Body of pancreas (tissue), 4 donors: Measurements from ENCODE around the gene GGTA1. TPM values are rescaled to one million over a fixed set of nuclear protein-coding genes. Genes with fewer than 3 reads are reported as not detected.

Experiments
- ATAC-seq: fragments of 150-250 bp; one replicate; pipeline ENCODE4 v1.9.1; 2016
- DNase-seq, 4 donors: peaks; one replicate each; pipeline ENCODE4 v3.0.0-alpha.2; 2019
- H3K27ac ChIP-seq, 4 donors: fragments of 200-600 bp; sonication (generic); 1 replicate in 3 of 4; 2 replicates in 1 of 4; pipeline versions ENCODE4 v1.5.1 to v1.6.1; 2016 to 2019; ENCODE audit warnings: mild to moderate bottlenecking in 1 of 4, mixed read lengths in 1 of 4, moderate library complexity in 1 of 4
- H3K27me3 ChIP-seq, 2 donors: fragments of 200-600 bp; sonication (generic); one replicate each; pipeline ENCODE4 v1.6.0; 2016; ENCODE audit warnings: mild to moderate bottlenecking in 1 of 2
- H3K36me3 ChIP-seq, 2 donors: fragments of 200-600 bp; sonication (generic); replicated peaks in 1 of 2; 2 replicates each; pipeline ENCODE4 v1.5.1; 2016; ENCODE audit warnings: low read depth in 2 of 2; ENCODE audit not compliant: insufficient read depth in 1 of 2
- H3K4me1 ChIP-seq: fragments of 200-600 bp; sonication (generic); one replicate; pipeline ENCODE4 v1.6.0; 2016
- H3K4me3 ChIP-seq, 2 donors: fragments of 200-600 bp; sonication (generic); 1 replicate in 1 of 2; 2 replicates in 1 of 2; pipeline ENCODE4 v1.5.1; 2016 to 2019
- H3K9me3 ChIP-seq, 3 donors: fragments of 200-600 bp; sonication (generic); 1 replicate in 2 of 3; 2 replicates in 1 of 3; pipeline ENCODE4 v1.5.1; 2016
- CTCF ChIP-seq, 7 experiments: fragments of 450-650 bp in 4 of 7; fragments of 200-600 bp in 3 of 7; sonication (generic) in 3 of 7; IDR thresholded peaks; one replicate each; pipeline ENCODE4 v1.5.1; 2016 to 2019; ENCODE audit warnings: antibody characterized with exemption in 7 of 7
- POLR2A ChIP-seq, 3 donors: fragments of 450-650 bp; IDR thresholded peaks; one replicate each; pipeline ENCODE4 v1.6.1; 2016; ENCODE audit warnings: antibody characterized with exemption in 3 of 3, mild to moderate bottlenecking in 2 of 3
- WGBS, 2 donors: methylation state at CpG; one replicate each; pipeline ENCODE4 v1.1.5; 2017; 5-methylcytosine and 5-hydroxymethylcytosine counted together
- intact Hi-C: fragments of 100-400 bp; cut with DNase I; formaldehyde crosslinking; loops from one replicate; pipeline ENCODE4 v1.15.1; 2023
- total RNA-seq, 2 donors: library from RNA; depleted of rRNA; stranded (reverse); fragments of >200 nt; gene quantifications; one replicate each; pipeline ENCODE4 v1.1.0, GENCODE V29; 2016

The GGTA1 gene
- total RNA-seq, result 1 to 10 TPM; 2.3 to 2.6 TPM

GRCh38 chr9:121499427-121500164, at the start of gene GGTA1:
TSS of gene GGTA1 (minus strand) at chr9:121499844. CDS start at chr9:121467922, 31,922 bp downstream.
- peak within 1 kb of the TSS in 1 of 4 donors; percentile 10 for H3K27ac ChIP-seq
- ATAC-seq, result peak; percentile 78
- H3K36me3 ChIP-seq, result no peaks in the 10 kb centered on the region
- H3K4me1 ChIP-seq, result peaks cover 26% of the 10 kb centered on the region
- H3K9me3 ChIP-seq, result no peaks in the 10 kb centered on the region
- peaks cover 0 to 6% of the 10 kb centered on the region in 2 donors for H3K27me3 ChIP-seq
- WGBS, 2 donors, result 0% methylated on average over 26 to 72 of the region's 72 CpGs
- no peak for TF ChIP-seq CTCF (IDR thresholded peaks at IDR 0.05)
- TF ChIP-seq POLR2A (IDR thresholded peaks at IDR 0.05), result no peak
- intact Hi-C loops, result no loop called here
- H3K4me3 ChIP-seq, result peak within 1 kb of the TSS in 1 of 2 donors; percentile 16
- peak; percentile 35 to 54 (median 44) for DNase-seq

- ATAC-seq (no peak), DNase-seq (no peak)
- H3K4me1 ChIP-seq, result peaks cover 21% of the 10 kb centered on the region
- H3K27me3 ChIP-seq, result no peaks in the 10 kb centered on the region
- no peaks in the 10 kb centered on the region for H3K9me3 ChIP-seq
- H3K4me3 ChIP-seq, result no peak overlapping the region
- no peak overlapping the region for H3K27ac ChIP-seq
- H3K36me3 ChIP-seq, result no peaks in the 10 kb centered on the region
- no peak for TF ChIP-seq POLR2A (IDR thresholded peaks at IDR 0.05)
- no peak for TF ChIP-seq CTCF (IDR thresholded peaks at IDR 0.05)
- intact Hi-C loops, result loop anchor here (10.0 kb wide), 1 partner anchor 446 kb away; no protein-coding TSS in a partner anchor
- 88 to 89% methylated on average over 2 of the region's 2 CpGs for WGBS, 2 donors
Observed at GRCh38 chr9:121548666-121549065, 49.0 kb upstream of the GGTA1 start.

- intact Hi-C loops, result loop anchor here (10.0 kb wide), 1 partner anchor 449 kb away; no protein-coding TSS in a partner anchor
- 6 to 7% methylated on average over 8 to 27 of the region's 27 CpGs for WGBS, 2 donors
Observed at GRCh38 chr9:121545875-121546423, 46.3 kb upstream of the GGTA1 start.

GRCh38 chr9:121545150-121545874, 45.7 kb upstream of the GGTA1 start:
- ATAC-seq, result no peak
- no peaks in the 10 kb centered on the region for H3K36me3 ChIP-seq
- no peaks in the 10 kb centered on the region for H3K27me3 ChIP-seq
- intact Hi-C loops, result loop anchor here (10.0 kb wide), 1 partner anchor 449 kb away; no protein-coding TSS in a partner anchor
- WGBS, 2 donors, result 35 to 61% methylated on average over 7 to 32 of the region's 33 CpGs
- H3K27ac ChIP-seq, result no peak overlapping the region
- no peak overlapping the region for H3K4me3 ChIP-seq
- H3K9me3 ChIP-seq, result no peaks in the 10 kb centered on the region
- DNase-seq, result no peak
- H3K4me1 ChIP-seq, result peaks cover 13% of the 10 kb centered on the region
- TF ChIP-seq POLR2A (IDR thresholded peaks at IDR 0.05), result no peak
- no peak for TF ChIP-seq CTCF (IDR thresholded peaks at IDR 0.05)

More at GRCh38 chr9:121545875-121546423, 46.3 kb upstream of the GGTA1 start:
- Histone ChIP-seq H3K27me3 (no peaks in the 10 kb centered on the region), H3K4me3 (no peak overlapping the region), H3K9me3 (no peaks in the 10 kb centered on the region), H3K27ac (peak overlapping the region in 1 of 4 donors; percentile 41), H3K36me3 (no peaks in the 10 kb centered on the region), H3K4me1 (peaks cover 19% of the 10 kb centered on the region)
- TF ChIP-seq POLR2A (IDR thresholded peaks at IDR 0.05), result peak in 1 of 3 donors; percentile 31
- peak; percentile 93 to 98 (median 96) for TF ChIP-seq CTCF (IDR thresholded peaks at IDR 0.05)
- DNase-seq (peak; percentile 95 to 98 (median 98)), ATAC-seq (peak; percentile 95)
